ENCODE data around the gene NDOR1. TPM values are rescaled to one million over a fixed set of nuclear protein-coding genes. Genes with fewer than 3 reads are reported as not detected.

The NDOR1 gene
- total RNA-seq, 1 experiment from 2014 or later = 27.7 TPM

DNA sequence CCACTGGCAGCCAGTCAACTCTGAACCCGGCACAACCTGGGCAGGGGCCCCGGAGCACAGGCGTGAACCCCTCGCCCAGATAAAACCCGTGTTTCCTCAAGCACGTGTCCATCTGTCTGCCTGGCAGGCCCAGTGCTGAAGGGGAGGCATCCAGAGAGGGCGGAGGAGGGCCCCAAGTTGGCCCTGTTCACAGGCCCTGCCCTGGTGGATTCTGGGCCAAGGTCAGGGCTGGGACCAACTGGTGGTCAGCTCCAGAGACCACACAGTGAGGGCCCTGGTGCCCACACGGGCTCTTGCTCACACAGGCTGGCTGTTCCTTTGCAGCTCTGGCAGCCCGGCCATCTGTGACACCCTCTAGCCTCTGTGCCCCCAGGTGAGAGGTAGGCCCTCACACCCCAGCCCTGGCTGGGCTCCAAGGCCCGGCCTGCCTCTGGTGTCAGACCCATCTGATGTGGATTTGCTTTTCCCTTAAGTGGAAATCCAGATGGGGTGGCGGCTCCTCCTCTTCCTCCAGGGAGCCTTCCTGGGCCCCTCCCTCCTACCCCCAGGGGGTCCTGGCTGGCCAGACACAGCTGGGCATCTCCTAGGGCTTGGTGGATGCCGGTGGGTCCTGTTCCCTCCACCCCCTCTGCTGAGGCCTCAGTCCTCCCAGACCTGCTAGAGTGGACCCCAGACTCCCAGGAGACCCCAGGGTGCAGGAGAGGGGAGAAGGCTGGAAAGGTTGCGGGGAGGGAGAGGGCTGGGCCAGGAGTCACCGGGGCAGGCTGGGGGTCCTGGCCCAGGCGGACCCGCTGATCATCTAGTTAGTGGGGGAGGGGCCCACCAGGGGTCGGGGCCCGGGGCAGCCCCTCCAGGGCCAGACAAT, 45.1 kb downstream of the NDOR1 start:
- DNase-seq = no peak
- H3K27me3 ChIP-seq (ENCODE audit: insufficient read depth, low read depth) = no peaks in the 10 kb centered on the region
- no peaks in the 10 kb centered on the region for H3K9me3 ChIP-seq (ENCODE audit: insufficient read depth, low read depth)
- no peaks in the 10 kb centered on the region for H3K9me2 ChIP-seq (ENCODE audit: insufficient read depth)
- H3K4me1 ChIP-seq (replicated peaks; ENCODE audit: insufficient read depth) = peaks cover 11% of the 10 kb centered on the region
- H4K20me1 ChIP-seq (ENCODE audit: insufficient read depth) = no peaks in the 10 kb centered on the region
- H3K79me2 ChIP-seq (ENCODE audit: low read depth) = peaks cover 3% of the 10 kb centered on the region
- H2AFZ ChIP-seq = no peak overlapping the region
- no peak overlapping the region for H3K4me3 ChIP-seq
- no peak overlapping the region for H3K27ac ChIP-seq
- ChIA-PET CTCF (no interaction called here), POLR2A (ENCODE audit: unreplicated experiment) (no interaction called here)
- no peak for TF ChIP-seq EZH2 (IDR thresholded peaks at IDR 0.05; ENCODE audit: low read depth)
- TF ChIP-seq, protein P1, sequence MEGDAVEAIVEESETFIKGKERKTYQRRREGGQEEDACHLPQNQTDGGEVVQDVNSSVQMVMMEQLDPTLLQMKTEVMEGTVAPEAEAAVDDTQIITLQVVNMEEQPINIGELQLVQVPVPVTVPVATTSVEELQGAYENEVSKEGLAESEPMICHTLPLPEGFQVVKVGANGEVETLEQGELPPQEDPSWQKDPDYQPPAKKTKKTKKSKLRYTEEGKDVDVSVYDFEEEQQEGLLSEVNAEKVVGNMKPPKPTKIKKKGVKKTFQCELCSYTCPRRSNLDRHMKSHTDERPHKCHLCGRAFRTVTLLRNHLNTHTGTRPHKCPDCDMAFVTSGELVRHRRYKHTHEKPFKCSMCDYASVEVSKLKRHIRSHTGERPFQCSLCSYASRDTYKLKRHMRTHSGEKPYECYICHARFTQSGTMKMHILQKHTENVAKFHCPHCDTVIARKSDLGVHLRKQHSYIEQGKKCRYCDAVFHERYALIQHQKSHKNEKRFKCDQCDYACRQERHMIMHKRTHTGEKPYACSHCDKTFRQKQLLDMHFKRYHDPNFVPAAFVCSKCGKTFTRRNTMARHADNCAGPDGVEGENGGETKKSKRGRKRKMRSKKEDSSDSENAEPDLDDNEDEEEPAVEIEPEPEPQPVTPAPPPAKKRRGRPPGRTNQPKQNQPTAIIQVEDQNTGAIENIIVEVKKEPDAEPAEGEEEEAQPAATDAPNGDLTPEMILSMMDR (conservative IDR thresholded peaks at IDR 0.05) = no peak
- peaks cover 10% of the 10 kb centered on the region; the same call in 1 of the 2 replicates for H3F3A ChIP-seq (ENCODE audit: insufficient read depth, low read depth)
- H3K36me3 ChIP-seq (ENCODE audit: low read depth) = no peaks in the 10 kb centered on the region
- no peak overlapping the region for H3K4me2 ChIP-seq
- BruUV-seq (replicated peaks) = no TSS peak
- intact Hi-C loops (cut with micrococcal nuclease; ENCODE audit: unreplicated experiment) = no loop called here

DNA sequence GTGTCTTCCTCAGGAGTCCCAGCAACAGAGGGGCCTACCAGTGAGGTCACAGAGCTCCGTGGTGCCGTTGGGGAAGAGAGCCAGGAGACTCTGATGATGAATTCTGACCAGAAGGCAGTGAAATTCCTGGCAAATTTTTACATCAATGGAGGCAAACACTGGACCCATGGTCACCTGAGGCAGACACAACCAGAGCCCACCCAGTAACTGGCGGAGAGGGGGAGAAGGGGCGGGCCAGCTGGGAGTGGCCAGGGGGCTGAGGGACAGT, 45.6 kb downstream of the NDOR1 start, which contains the start of gene STPG3:
STPG3 (plus strand) TSS at position 93 of the 268 bp plus-strand sequence; CDS start at position 94, 1 bp downstream.
- Histone ChIP-seq H3K27me3 (ENCODE audit: insufficient read depth, low read depth) (no peaks in the 10 kb centered on the region), H3K4me2 (no peak within 1 kb of the TSS), H3K4me3 (no peak within 1 kb of the TSS), H3K36me3 (ENCODE audit: low read depth) (no peaks in the 10 kb centered on the region), H3F3A (ENCODE audit: insufficient read depth, low read depth) (peaks cover 10% of the 10 kb centered on the region; the same call in 1 of the 2 replicates), H3K9me2 (ENCODE audit: insufficient read depth) (no peaks in the 10 kb centered on the region), H3K79me2 (ENCODE audit: low read depth) (peaks cover 8% of the 10 kb centered on the region), H4K20me1 (ENCODE audit: insufficient read depth) (peaks cover 5% of the 10 kb centered on the region; the same call in 1 of the 2 replicates), H3K4me1 (replicated peaks; ENCODE audit: insufficient read depth) (peaks cover 13% of the 10 kb centered on the region), H2AFZ (no peak within 1 kb of the TSS), H3K9me3 (ENCODE audit: insufficient read depth, low read depth) (no peaks in the 10 kb centered on the region), H3K27ac (no peak within 1 kb of the TSS)
- intact Hi-C loops (cut with micrococcal nuclease; ENCODE audit: unreplicated experiment) = no loop called here
- TF ChIP-seq EZH2 (IDR thresholded peaks at IDR 0.05; ENCODE audit: low read depth) = no peak
- no TSS peak for BruUV-seq (replicated peaks)
- POLR2A ChIA-PET (ENCODE audit: unreplicated experiment) = no interaction called here
- CTCF ChIA-PET = no interaction called here
- DNase-seq = no peak

DNA sequence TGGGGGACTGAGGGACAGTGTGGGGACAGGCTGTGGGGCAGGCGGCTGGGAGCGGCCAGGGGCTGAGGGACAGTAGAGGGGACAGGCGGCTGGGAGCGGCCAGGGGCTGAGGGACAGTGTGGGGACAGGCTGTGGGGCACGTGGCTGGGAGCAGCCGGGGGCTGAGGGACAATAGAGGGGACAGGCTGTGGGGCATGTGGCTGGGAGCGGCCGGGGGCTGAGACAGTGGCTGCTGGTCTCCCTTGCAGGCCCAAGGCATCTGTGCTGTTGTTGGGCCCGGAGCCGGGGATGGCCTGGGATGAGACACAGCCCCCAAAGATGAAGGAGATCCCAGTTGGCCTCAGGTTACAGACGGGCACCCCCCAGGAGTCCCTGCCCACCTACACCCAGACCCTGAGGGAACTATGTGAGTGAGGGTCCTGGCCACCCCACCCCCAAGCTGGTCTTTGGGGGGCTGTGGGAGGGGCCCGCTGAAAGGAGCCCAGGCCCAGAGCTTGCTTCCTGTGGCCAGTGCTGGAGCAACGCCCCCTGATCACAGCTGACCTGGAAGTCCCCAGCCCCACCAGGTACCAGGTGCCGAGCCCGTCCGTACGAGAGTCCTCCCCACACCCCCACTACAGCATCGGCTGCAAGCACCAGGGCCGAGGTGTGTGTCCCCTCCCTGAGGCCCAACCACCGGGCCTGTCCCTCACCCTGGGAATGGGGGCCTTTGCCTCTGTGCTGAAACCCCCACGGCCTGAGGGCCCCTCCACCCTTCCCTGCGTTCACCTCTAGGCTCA, 46.2 kb downstream of the NDOR1 start:
- no peak for DNase-seq
- H3K4me1 ChIP-seq (replicated peaks; ENCODE audit: insufficient read depth) = peaks cover 19% of the 10 kb centered on the region
- no peak overlapping the region for H2AFZ ChIP-seq
- BruUV-seq (replicated peaks) = no TSS peak
- peaks cover 10% of the 10 kb centered on the region; the same call in 1 of the 2 replicates for H3F3A ChIP-seq (ENCODE audit: insufficient read depth, low read depth)
- no peak for TF ChIP-seq EZH2 (IDR thresholded peaks at IDR 0.05; ENCODE audit: low read depth)
- TF ChIP-seq, protein P1 (conservative IDR thresholded peaks at IDR 0.05) = no peak
- peaks cover 7% of the 10 kb centered on the region; the same call in 1 of the 2 replicates for H4K20me1 ChIP-seq (ENCODE audit: insufficient read depth)
- intact Hi-C loops (cut with micrococcal nuclease; ENCODE audit: unreplicated experiment) = no loop called here
- H3K9me2 ChIP-seq (ENCODE audit: insufficient read depth) = no peaks in the 10 kb centered on the region
- H3K9me3 ChIP-seq (ENCODE audit: insufficient read depth, low read depth) = no peaks in the 10 kb centered on the region
- CTCF ChIA-PET = no interaction called here
- no peaks in the 10 kb centered on the region for H3K27me3 ChIP-seq (ENCODE audit: insufficient read depth, low read depth)
- no peak overlapping the region for H3K27ac ChIP-seq
- no peak overlapping the region for H3K4me3 ChIP-seq
- POLR2A ChIA-PET (ENCODE audit: unreplicated experiment) = no interaction called here
- H3K79me2 ChIP-seq (ENCODE audit: low read depth) = peaks cover 14% of the 10 kb centered on the region
- no peaks in the 10 kb centered on the region for H3K36me3 ChIP-seq (ENCODE audit: low read depth)
- no peak overlapping the region for H3K4me2 ChIP-seq
